IPS-18a (cell line): ENCODE data around the gene FAM118B.

Source experiments
- H3K27ac ChIP-seq: one replicate; pipeline ENCODE4 v1.5.1; 2013; ENCODE audit warnings: low read length
- H3K27me3 ChIP-seq: one replicate; pipeline ENCODE4 v1.6.1; 2013; ENCODE audit warnings: mild to moderate bottlenecking, low read length; ENCODE audit not compliant: control insufficient read depth, insufficient read depth
- H3K36me3 ChIP-seq: one replicate; pipeline ENCODE4 v1.6.1; 2013; ENCODE audit warnings: low read depth, low read length; ENCODE audit not compliant: control insufficient read depth
- H3K4me1 ChIP-seq: one replicate; pipeline ENCODE4 v1.6.1; 2013; ENCODE audit warnings: low read depth, low read length; ENCODE audit not compliant: control insufficient read depth
- H3K4me3 ChIP-seq: one replicate; pipeline ENCODE4 v1.5.1; 2013; ENCODE audit warnings: low read length
- H3K9ac ChIP-seq: one replicate; pipeline ENCODE4 v1.6.1; 2013; ENCODE audit warnings: mild to moderate bottlenecking, low read length, moderate library complexity
- H3K9me3 ChIP-seq: one replicate; pipeline ENCODE4 v1.6.1; 2013; ENCODE audit warnings: low read depth, low read length; ENCODE audit not compliant: control insufficient read depth

The FAM118B gene

DNA sequence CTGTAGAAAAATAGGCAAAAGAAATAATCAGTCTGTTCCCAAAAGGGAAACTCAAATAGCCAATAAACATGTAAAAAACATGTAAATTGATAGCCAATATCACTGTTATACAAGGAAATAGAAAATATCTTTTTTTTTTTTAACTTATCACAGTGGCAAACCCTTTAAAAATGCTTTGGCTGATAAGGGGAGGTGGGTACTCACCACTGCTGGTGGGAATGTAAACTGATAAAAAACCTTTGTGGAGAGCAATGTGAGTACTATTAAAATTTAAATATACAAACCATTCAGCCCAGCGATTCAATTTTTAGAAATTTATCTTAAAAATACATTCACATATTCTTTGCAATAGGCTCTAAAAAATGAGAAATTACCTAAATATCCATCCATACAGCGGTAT, 3.7 kb upstream of the FAM118B start:
- Histone ChIP-seq H3K9ac (no peak overlapping the region), H3K4me1 (peaks cover 12% of the 10 kb centered on the region), H3K27ac (no peak overlapping the region), H3K4me3 (no peak overlapping the region), H3K9me3 (no peaks in the 10 kb centered on the region), H3K36me3 (peaks cover 65% of the 10 kb centered on the region), H3K27me3 (no peaks in the 10 kb centered on the region)

DNA sequence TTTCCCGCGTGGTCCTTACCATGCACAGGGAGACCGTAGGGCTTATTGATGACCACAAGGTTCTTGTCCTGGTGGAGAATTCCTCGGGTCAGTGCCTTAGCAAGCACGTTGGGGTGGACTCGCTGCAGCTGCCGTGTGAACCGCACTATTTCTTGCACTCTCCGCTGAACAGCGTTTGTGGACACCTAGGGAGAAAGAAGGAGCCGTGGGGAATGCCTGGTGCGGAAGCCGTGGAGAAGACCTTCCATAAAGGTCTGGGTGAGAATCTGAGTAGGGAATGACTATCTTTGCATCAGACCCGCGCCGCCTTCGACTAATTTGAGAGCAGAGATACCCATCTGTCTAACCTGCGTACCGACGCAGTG, 729 bp upstream of the FAM118B start:
- Histone ChIP-seq H3K27ac (peak overlapping the region; percentile 95), H3K27me3 (no peaks in the 10 kb centered on the region), H3K9me3 (no peaks in the 10 kb centered on the region), H3K36me3 (peaks cover 35% of the 10 kb centered on the region), H3K9ac (peak overlapping the region; percentile 94), H3K4me3 (peak overlapping the region; percentile 94), H3K4me1 (peaks cover 12% of the 10 kb centered on the region)

DNA sequence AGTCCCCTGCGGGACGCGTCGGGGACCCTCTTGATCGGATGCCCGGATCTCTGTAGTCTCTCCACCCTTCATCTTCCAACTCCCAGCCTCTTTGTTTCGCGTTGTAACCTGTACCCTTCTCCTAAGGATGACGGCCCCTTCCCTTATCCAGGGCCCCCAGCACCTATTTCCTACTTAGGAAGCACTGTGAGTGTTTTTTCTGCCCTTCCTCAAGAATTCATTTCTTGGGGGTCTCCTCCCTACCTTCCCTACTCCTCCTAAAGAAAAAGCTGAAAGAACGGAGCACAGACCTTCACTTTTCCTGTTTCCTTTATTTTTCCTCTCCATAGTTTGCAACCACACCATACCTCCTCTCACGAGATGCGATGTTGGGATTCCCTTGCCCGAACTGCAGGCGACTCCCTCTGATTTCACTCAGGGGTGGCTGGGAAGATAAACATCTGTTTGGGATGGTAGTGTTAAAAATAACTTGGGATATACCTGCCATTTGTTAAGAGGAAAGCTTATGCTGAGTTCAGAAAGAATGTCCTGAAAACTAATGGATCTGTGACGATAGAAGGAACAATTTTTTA, 593 bp downstream of the FAM118B start:
- H3K27ac ChIP-seq: no peak overlapping the region
- no peaks in the 10 kb centered on the region for H3K9me3 ChIP-seq
- peaks cover 22% of the 10 kb centered on the region for H3K36me3 ChIP-seq
- peak overlapping the region; percentile 94 for H3K4me3 ChIP-seq
- no peaks in the 10 kb centered on the region for H3K27me3 ChIP-seq
- H3K9ac ChIP-seq: peak overlapping the region; percentile 94
- H3K4me1 ChIP-seq: peaks cover 12% of the 10 kb centered on the region

DNA sequence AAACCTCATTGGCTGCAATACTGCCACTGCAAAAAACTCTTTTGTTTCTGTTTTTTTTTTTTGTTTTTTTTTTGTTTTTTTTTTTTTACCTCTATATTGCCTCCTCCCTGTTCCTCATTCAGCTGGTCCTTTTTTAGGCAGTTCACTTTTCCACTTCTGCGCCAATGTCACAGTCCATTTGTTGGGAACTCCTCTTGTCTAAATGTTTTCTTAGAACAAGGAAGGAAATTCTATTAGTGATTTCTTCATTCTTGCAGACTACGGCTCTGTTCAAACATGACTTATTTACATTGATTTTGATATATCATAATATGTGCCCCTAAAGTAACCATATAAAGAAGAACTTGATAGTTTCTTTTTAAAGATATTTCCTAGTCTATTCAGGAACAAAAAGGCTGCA, 2.9 kb downstream of the FAM118B start:
- H3K27ac ChIP-seq: no peak overlapping the region
- no peak overlapping the region for H3K9ac ChIP-seq
- H3K9me3 ChIP-seq: no peaks in the 10 kb centered on the region
- H3K4me1 ChIP-seq: peaks cover 12% of the 10 kb centered on the region
- no peaks in the 10 kb centered on the region for H3K27me3 ChIP-seq
- no peak overlapping the region for H3K4me3 ChIP-seq
- H3K36me3 ChIP-seq: peaks cover 7% of the 10 kb centered on the region

DNA sequence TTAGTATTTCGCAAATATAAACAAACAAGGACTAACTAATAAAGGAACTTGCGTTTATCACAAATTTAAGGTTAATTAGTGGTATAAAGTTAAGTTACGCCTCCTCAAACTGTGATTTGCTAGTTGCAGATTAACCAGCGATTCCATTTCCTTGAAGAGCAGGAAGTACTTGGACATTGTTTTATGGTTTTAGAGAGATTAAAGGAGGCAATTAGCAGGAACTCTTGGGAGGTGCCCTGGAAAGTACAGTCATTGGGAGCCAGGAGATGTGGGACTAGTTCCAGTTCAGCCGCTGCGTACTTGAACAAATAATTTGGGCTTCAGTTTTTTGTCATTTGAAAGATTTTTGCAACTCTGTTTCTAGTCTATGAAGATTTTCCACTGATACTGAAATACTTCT, 3.3 kb downstream of the FAM118B start:
- Histone ChIP-seq H3K4me1 (peaks cover 12% of the 10 kb centered on the region), H3K36me3 (peaks cover 3% of the 10 kb centered on the region), H3K27ac (no peak overlapping the region), H3K9ac (no peak overlapping the region), H3K9me3 (no peaks in the 10 kb centered on the region), H3K27me3 (no peaks in the 10 kb centered on the region), H3K4me3 (no peak overlapping the region)

DNA sequence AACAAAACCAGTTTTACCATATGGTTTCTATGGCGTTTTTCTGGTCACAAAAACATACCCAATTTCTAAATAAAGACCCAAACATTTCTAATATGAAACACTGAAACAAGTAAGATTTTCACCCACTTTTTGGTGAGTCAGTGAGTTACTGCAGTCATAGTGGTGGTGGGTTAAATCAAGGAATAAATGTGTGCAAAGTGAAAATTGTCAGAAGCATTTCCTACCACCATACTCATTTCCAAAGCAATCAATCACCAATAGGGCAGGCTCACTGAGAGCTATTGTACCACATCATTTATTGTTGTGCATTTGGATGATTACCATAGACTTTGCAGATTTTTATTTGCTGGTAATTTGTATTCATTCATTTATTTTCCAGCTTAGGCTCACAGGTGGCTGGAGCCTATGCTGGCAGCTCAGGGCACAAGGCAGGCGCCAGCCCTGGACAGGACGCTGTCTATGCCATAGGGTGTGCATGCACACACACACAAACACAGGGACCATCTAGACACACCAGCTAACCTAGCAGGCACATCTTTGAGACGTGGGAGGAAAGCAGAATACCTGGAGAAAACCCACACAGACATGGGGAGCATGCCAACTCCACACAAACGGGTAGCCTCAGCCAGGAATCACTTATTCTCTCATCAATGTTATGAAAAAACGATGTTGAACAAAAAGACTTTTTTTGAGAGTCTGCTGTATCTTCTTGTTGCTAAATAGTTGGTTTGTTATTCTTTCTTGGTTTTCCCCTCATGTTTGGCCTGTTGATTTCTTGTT, 5.1 kb downstream of the FAM118B start:
- Histone ChIP-seq H3K9ac (no peak overlapping the region), H3K4me3 (no peak overlapping the region), H3K4me1 (peaks cover 7% of the 10 kb centered on the region)

DNA sequence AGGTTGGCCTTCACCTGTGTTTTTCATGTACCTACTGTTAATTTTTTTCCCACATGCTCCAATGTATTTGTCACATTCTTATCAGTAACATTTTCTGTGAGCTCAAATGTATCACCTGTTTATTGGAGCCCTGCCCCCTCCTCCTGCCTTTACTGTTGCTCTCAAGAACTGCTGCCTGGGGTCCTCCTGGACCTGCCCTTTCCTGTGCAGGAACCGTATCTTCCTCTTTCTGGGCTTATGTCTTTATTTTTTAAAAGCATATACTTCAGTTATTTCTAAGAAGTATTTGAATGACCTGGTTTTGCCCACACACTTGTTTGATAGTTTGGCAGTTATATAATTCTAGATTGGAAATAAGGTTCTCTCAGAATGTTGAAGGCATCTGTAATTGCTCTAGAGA, 5.9 kb downstream of the FAM118B start:
- H3K27me3 ChIP-seq: no peaks in the 10 kb centered on the region
- no peaks in the 10 kb centered on the region for H3K9me3 ChIP-seq
- no peak overlapping the region for H3K4me3 ChIP-seq
- H3K36me3 ChIP-seq: no peaks in the 10 kb centered on the region
- H3K9ac ChIP-seq: no peak overlapping the region
- peaks cover 3% of the 10 kb centered on the region for H3K4me1 ChIP-seq
- no peak overlapping the region for H3K27ac ChIP-seq

More for the DNA sequence above, 5.1 kb downstream of the FAM118B start:
- Histone ChIP-seq H3K27ac (no peak overlapping the region), H3K27me3 (no peaks in the 10 kb centered on the region), H3K36me3 (no peaks in the 10 kb centered on the region), H3K9me3 (no peaks in the 10 kb centered on the region)

DNA sequence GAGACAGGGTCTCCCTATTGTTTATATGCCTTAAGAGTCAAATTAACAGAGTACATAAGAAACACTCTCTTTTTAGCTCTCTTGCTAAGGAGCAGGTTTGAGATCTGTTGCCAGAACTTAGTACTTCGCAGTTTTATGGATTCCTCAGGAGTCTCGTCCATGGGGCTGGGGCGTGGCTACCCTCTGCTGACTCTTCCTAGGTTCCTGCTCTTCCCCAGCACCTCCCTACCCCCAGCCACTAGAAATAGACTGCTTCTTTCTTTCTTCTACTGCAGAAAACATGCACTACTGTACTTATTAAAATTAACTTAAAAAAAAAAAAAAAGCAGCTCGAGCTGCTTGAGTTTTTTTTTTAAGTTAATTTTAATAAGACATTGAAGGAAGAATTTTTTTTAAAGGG, 8.0 kb downstream of the FAM118B start:
- H3K36me3 ChIP-seq: no peaks in the 10 kb centered on the region
- no peaks in the 10 kb centered on the region for H3K9me3 ChIP-seq
- H3K9ac ChIP-seq: no peak overlapping the region
- no peak overlapping the region for H3K27ac ChIP-seq
- no peak overlapping the region for H3K4me3 ChIP-seq
- H3K27me3 ChIP-seq: no peaks in the 10 kb centered on the region
- H3K4me1 ChIP-seq: no peaks in the 10 kb centered on the region

DNA sequence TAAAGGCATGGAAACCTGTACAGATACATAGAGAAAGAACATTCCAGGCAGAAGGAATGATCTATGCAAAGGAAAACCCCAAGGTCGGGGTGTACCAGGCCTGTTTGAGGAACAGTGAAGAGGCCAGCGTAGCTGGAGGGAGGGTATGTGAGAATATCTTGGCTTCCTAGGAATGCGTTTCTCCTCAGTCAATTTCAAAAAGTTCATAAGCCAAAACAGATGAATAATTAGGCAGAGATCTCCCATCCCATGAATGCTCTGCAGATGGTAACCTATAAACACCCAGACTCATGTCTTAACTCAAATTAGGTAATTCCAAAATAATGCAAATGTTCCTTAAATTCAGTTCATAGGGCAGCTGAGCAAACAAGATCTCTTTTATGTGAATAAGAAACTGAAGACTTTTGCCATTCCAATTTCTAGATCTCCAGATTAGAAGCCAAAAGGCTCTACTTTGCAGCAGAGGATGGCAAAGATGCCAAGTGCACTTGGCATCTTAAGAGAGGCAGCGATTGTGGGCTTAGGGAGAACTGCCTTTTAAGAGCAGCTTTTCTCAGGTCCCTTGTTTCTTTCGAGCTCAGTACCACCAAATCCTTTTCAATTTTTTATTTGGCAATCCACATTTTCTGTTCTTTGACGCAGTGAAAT, 13.2 kb downstream of the FAM118B start:
- Histone ChIP-seq H3K9ac (no peak overlapping the region), H3K9me3 (no peaks in the 10 kb centered on the region), H3K4me3 (no peak overlapping the region), H3K27me3 (no peaks in the 10 kb centered on the region), H3K4me1 (no peaks in the 10 kb centered on the region), H3K27ac (no peak overlapping the region), H3K36me3 (peaks cover 2% of the 10 kb centered on the region)

DNA sequence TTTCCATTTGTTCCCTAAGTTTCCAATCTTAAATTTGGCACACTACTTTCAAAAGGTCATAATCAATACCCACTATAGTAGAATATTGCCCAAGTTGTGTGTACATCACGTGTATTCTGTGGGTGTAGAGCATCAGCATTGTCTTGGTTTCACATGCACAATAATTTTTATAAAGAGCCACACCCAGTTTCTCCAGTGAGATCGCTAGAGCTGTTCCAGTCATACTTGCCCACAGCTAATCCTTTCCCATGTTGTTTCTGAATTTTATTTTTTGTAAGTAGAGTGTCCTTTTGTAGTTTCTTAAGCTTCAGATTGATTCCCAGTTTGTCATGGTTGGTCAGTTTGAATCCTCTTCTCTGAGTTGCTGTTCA, 13.7 kb downstream of the FAM118B start:
- no peaks in the 10 kb centered on the region for H3K27me3 ChIP-seq
- peaks cover 4% of the 10 kb centered on the region for H3K36me3 ChIP-seq
- H3K27ac ChIP-seq: no peak overlapping the region
- H3K9me3 ChIP-seq: no peaks in the 10 kb centered on the region
- no peak overlapping the region for H3K9ac ChIP-seq
- H3K4me1 ChIP-seq: no peaks in the 10 kb centered on the region
- H3K4me3 ChIP-seq: no peak overlapping the region

DNA sequence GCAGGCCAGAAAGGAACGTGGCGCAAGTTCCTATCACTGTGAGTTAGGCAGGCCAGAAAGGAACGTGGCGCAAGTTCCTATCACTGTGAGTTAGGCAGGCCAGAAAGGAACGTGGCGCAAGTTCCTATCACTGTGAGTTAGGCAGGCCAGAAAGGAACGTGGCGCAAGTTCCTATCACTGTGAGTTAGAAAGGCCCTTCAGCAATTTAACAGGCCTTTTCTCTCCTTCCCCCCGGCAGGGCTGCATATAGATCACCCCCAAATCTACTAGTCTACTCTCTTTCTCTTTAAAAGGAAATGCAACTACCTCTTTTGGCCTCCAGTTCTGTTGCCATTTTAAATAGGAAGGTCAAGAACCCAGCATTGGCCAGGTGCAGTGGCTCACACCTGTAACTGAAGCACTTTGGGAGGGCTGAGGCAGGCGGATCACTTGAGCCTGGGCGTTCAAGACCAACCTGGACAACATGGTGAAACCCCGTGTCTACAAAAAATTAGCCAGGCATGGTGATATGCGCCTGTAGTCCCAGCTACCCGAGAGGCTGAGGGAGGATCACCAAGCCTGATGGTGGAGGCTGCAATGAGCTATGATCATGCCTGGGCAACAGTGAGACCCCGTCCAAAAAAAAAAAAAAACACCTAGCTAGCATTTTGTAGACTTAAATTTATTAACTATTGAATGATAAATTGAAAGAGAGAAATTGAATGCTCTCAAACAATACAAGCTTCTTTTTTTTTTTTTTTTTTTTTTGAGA, 14.9 kb downstream of the FAM118B start:
- H3K27me3 ChIP-seq: no peaks in the 10 kb centered on the region
- no peak overlapping the region for H3K4me3 ChIP-seq
- no peak overlapping the region for H3K9ac ChIP-seq
- no peak overlapping the region for H3K27ac ChIP-seq
- H3K36me3 ChIP-seq: peaks cover 4% of the 10 kb centered on the region
- no peaks in the 10 kb centered on the region for H3K9me3 ChIP-seq
- no peaks in the 10 kb centered on the region for H3K4me1 ChIP-seq
